GM19023 (cell line): ENCODE results near the gene ENO1.

ENCODE experiments used
- ATAC-seq: cut with Tn5 transposase; IDR thresholded peaks from one replicate; pipeline ENCODE4 v1.9.1; 2021; ENCODE audit warnings: mild to moderate bottlenecking, moderate library complexity; ENCODE audit not compliant: unreplicated experiment

Gene ENO1

DNA sequence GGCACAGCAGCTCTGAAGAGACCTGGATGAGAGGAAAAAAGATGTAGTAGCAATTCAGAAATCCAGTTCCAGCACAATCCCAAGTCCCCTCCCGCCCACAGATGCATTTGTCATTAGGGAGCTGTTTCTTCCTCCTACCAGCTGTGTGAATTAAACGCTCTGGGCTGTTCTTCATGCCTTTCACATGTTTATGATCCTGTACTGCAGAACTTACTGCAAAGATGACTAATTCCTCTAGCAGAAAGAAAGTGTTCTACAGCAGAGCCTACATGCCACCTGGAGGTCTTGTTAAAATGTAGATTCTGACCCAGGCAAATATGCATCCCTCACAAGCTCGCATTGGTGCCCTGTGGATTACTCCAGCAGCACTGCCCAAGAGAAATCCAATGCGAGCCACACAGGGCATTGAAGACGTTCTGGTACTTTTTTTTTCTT is 6.5 kb downstream of the ENO1 start:
- ATAC-seq = no peak

DNA sequence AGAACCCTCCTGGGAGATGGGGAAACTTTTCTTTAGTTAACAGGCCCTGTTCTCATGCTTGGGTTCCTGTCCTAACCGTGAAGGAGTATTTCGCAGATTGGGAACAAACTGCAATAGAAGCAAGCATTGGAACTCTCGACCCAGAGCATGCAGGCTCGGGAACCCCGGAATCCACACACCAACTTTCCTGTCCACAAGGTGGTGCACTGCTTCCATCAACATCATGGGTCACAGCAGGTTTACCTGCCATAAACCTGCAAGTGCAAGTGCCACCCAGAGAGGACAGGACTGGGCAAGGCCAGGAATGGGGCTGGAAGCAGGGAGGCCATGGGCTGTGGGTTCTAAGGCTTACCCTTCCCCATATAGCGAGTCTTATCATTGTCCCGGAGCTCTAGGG is 6.9 kb downstream of the ENO1 start:
- no peak for ATAC-seq

DNA sequence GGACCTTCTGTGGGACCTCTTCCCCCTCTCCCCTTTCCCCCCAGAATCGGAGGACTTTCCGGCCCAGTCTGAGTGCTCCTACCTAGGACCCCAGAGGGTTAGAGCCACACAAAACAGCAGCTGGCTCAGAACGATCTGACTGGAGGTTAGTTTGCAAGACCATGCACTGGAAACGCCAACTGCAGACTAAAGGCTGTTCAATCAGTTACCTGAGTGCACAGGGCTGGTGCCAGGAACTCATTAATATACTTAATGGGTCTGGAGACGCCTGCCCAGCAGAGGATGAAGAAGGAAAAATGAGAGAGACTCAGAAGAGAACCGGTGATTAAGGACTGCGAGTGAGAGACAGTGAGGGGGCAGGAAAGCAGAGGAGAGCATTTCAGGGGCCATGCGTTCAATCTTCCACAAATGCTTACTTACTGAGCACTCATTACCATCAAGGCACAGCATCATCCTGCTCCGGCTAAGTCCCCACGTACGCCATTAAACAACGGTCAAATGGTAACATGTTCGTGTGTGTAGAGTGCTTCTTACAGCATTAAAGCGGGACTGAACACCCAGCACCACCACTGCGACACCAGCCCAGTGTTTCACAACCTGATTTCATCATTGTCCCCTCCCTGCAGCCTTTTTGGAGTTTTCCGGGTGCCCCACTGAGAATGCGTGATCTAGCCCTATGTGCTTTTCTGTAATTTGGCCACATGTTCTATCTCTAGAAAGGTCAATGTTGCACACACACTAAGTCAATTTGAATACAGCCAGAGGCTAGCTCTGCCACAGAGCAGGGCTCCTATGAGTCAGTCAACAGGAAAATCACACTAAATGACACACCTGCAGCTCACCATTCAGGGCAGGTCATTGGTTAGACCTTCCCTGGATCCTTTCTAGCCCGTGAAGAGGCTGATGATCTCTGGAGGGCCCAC is 7.6 kb downstream of the ENO1 start:
- no peak for ATAC-seq

DNA sequence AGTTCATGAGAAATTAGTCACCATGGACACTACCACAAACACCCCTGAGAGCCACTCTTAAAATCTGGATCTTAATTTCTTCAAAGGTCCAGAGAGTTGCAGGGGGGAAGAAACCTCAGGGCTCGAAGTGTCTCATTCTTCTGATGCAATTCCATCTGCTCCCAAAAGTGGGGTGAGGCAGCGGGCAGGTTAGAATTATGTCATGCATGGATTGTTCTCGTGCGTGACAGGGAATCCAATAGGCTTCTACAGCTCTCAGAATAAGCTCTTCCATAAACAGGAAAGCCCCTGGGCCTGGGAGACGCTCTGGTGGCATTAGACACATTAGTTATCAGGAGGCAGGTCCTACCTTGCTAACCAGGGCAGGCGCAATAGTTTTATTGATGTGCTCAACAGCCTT is 8.4 kb downstream of the ENO1 start:
- ATAC-seq = no peak

DNA sequence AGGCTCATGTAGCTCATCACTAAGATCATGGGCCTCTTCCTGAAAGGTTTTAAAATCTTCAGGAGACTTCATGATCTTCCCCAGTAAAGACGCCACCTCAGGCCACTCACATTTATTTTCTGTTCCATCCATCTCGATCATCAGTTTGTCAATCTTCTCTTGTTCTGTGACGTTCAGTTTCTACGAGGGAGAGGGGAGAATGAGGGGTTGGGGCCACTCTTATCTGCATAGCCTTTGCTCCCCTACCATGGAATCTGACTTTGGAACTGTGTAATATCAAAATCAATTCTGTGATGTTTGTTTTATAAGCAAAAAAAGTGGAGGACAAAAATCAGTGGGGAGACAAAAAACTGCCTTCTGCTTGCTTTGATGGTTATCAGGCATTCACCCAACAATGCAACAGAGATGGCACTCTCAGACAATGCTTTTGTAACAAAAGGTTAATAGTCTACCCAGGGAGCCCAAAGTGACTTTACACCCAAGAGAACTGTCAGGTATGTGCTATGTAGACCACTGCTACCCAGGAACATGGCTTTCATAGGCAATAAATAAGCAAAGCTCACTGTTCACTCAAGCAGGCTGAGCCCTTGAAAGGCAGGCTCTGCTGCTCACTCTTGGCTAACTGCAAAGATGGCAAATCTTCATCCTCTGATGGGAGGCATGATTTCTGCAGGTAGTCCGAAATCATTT is 10.5 kb downstream of the ENO1 start:
- ATAC-seq = no peak

DNA sequence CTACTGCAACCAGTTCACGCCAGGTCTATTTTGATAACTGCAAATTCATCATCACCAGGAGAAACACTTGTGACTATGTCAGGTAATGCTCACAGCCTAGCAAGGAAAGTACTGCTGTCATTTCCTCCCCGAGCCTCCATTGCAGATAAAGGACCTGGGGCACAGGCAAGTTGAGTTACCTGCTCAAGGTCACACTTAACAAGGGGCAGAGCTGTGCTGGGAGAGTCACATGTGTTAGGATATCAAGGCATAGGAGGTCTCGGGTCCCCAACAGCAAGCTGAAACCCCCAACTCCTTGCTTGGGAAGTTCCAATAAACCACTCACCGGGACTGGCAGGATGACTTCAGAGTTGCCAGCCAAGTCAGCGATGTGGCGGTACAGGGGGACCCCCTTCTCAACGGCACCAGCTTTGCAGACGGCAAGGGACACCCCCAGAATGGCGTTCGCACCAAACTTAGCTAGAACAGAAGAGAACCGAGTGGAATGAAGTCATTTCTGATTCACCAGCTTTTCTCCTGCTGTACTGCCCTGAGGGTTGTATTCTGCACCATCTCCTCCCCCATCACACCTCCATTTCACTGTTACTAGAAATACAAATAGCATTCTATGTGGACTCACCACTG is 11.6 kb downstream of the ENO1 start:
- ATAC-seq = no peak

DNA sequence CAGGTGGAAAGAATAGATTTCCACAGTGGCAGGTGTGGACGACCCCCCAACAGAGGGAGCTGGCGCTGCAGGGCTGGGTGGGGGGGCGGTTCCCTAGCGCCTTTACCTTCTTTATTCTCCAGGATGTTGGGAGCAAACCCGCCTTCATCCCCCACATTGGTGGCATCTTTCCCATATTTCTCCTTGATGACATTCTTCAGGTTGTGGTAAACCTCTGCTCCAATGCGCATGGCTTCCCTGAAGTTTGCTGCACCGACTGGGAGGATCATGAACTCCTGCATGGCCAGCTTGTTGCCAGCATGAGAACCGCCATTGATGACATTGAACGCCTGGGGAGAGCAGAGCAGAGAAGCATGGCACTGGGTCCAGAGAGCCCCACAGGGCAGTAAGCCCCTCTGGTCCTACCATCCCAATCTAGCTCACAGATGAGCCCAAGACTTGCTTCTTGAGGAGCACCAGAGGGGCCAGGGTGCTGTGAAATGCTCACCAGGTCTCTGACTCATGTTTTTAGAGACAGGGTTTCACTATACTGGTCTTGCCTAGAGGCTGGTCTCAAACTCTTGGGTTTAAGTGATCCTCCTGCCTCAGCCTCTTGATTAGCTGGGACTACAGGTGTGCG is 12.2 kb downstream of the ENO1 start:
- ATAC-seq = no peak

DNA sequence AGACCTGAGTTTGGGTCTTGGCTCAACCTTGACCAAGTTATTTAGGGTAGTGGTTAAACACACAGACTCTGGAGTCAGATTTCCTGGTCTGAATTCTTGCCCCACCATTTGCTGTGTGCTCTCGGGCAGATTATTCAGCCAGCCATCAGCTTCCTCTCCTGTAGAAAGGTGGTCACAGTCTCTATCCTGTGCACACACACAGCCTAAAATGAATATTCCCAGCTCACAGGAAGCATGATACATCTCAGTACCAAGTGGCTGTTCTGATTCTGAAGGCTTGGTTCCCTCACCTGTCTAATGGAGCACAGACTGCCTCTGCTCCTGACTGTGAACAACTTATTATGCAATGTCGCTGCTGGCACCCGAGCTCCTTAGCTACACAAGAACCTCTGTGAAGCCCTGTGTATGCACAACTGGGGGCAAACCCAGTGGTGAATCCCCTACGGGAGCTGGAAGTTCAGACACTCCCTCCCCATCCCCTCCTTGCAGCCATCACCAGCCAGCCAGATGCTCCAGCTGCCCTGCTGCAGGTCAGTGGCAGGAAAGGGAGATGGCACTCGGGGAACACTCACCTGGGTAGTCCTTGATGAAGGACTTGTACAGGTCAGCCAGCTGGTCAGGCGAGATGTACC is 13.7 kb downstream of the ENO1 start:
- ATAC-seq = no peak

DNA sequence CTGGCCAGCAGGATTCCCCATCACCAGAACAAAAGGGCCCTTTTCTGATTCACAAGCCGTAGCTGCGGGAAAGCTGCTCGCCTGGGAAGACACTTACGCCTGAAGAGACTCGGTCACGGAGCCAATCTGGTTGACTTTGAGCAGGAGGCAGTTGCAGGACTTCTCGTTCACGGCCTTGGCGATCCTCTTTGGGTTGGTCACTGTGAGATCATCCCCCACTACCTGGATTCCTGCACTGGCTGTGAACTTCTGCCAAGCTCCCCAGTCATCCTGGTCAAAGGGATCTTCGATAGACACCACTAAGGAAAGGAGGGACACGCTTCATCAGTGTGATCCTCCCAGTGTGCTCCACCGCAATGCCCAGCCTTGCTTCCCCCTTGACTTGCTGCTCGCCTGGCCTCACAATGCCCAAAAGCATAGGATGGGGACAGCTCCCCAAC is 14.7 kb downstream of the ENO1 start:
- no peak for ATAC-seq

DNA sequence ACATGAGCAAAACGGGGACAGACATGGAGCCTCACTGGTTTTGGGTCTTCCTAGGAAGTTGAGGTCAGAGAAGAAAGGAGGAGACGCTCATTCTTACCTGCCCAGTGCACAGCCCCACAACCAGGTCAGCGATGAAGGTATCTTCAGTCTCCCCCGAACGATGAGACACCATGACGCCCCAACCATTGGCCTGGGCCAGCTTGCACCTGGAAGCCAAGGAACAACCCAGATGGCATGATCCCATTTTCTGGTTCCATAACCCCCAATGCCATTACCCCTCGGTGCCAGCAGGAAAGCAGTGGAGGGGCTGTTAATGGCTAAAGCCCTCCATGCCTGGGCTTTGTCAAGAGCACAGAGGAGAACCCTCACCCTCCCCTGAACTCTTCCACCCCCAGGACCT is 15.3 kb downstream of the ENO1 start:
- no peak for ATAC-seq

DNA sequence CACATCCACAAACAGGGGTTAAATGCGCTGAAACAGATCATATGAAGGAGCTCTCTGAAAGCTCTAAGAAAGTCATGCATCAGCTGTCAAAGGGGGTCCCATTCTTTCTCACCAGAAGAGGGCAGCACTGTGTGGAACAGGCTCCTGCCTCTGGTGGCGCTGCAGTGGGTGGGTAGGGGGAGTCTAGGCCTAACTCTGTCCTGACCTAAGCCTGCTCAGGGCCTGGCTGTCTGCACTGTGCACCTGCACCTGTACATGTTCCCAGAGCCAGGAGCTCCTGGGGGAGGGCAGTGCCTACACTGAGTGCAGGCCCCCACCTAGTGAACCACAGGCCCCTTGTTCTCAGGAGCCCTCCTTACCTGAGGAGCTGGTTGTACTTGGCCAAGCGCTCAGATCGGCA is 16.0 kb downstream of the ENO1 start:
- ATAC-seq = no peak

DNA sequence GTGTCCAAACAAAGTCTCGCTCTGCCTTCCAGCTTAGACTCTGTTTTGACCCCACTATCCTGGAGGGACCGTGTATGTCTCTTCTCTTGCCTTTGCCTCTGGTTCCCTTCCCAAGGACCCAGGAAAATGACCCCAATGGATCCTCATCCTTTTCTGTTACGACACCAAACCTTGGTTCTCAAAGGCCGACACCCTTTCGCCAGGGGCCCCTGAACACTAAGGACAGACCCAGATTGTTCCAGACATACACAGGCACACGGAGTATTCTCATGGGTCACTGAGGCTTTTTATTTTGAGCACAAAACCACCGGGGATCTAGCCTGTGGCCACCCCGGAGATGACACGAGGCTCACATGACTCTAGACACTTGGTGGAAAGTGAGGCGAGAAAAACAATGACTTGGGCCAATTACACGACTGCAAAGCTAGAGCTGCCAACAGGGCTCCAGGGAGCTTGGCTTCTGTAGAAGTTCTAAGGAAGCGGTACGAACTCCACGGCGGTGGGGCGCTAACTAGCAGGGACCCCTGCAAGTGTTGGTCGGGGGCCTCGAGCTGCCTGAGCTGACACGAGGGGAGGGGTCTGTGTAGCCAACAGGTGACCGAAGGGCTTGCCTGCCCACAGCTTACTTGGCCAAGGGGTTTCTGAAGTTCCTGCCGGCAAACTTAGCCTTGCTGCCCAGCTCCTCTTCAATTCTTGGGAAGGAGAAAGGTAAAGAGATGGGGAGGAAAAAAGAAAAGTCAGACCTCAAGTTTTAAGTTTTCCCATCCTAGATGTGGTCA is 17.6 kb downstream of the ENO1 start:
- no peak for ATAC-seq

DNA sequence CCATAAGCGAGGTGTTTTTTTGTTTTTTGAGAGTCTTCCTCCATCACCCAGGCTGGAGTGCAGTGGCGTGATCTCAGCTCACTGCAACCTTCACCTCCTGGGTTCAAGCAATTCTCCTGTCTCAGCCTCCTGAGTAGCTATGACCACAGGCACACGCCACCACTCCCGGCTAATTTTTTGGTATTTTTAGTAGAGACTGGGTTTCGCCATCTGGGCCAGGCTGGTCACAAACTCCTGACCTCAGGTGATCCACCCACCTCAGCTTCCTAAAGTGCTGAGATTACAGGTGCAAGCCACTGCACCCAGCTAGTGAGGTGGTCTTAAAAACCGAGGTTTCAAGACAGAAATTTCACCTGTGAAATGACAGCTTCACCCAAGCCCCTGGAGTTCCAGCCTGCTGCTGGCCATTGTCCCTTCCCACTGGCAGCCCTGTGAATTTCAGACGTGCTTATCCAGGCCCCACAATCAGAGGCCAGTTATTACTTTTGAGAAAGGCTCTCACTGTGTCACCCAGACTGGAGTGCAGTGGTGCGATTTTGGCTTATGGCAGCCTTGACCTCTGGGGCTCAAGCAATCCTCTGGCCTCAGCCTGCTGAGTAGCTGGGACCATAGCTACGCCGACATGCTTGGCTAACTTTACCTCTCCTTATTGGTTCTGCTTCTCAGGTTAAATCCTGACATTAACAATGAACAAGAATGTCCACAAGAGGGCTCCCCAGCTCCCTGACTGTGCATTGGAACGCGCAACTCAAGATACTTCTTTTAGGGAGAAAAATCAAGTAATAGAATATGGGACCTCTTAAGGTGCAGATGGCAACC is 19.4 kb downstream of the ENO1 start:
- ATAC-seq = no peak

DNA sequence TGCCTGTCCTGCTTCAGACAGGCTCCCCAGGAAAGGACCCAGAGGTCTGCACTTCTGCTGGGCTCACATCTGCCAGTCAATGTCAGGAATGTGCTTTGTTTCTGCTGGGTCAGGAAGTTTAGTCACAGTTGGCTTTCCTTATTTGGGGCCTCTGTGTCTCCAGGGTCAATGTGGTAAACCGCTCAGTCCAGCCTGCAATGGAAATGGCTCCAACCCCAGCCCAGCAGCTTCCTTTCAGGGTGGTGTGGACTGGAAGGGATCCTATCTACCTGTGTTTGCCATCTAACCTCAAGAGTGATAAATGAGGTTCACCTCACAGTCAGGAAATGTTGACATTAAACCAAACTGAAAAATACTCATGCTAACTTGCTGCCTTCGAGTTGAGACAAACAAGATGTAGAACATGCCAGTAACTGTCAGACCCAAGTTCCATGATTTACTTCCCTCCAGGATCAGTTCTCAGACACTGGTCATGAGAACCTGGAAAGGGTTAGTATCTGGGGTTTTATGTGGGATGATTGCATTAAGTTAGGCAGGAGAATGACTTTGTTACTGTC is 20.3 kb downstream of the ENO1 start:
- no peak for ATAC-seq

DNA sequence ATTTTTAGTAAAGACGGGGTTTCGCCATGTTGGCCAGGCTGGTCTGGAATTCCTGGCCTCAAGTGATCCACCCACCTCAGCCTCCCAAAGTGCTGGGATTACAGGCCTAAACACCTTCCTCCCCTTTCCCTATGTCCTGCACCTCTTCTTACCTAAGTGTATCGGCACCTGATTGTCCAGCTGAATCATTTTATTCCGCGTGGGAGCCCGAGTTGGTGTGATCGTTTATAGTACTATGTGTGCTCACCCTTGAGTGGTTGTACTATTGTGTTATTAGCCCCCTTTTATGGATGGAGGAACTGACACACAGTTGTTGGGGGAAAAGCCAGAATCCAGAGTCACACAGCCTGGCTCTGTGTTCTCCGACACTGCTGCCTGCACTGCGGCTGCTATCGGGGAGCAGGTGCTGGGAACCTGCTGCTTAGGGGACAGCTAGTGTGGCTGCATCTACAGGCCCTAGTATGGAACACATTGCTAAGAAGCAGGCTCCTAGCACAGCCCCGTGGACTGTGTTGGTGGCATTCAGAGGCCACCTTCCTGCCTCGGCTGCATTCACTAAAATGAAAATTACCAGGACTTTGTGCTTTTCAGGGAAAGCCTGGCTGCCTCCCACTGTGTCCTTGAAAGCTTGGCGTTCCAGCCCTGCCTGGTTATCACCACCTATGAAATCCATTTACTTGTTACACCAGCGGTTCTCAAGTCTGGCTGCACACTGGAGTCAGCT is 21.6 kb downstream of the ENO1 start:
- ATAC-seq = no peak

DNA sequence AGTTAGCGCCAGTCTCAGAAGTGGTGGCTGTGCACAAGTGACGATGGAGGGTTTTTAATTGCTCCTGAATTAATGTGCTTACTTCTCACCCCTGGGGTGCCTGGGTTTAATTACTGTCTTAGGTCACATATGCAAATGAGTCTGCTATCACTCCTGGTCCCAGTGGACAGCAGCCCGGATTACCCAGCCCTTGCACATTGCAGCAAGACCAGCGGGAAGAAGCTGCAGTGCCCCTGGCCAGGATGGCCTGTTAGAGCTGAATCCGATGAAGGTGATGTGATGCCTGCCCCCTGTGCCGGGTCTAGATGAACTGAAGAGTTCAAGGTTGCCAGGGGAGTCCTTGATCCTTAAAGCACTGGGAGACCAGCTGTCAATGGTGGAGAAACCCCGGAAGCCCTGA is 24.2 kb downstream of the ENO1 start:
- no peak for ATAC-seq

DNA sequence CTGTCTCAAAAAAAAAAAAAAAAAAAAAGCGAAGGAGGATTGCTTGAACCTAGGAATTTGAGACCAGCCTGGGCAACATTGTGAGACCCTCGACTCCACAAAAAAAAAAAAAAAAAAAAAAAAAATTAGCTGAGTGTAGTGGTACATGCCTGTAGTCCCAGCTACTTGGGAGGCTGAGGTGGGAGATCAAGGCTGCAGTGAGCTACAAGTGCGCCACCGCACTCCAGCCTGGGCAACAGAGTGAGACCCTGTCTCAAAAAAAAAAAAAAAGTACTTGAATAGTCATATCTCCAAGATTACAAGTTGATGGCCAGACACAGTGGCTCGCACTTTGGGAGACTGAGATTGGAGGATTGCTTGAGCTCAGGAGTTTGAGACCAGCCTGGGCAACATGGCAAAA is 27.4 kb downstream of the ENO1 start:
- ATAC-seq = no peak

DNA sequence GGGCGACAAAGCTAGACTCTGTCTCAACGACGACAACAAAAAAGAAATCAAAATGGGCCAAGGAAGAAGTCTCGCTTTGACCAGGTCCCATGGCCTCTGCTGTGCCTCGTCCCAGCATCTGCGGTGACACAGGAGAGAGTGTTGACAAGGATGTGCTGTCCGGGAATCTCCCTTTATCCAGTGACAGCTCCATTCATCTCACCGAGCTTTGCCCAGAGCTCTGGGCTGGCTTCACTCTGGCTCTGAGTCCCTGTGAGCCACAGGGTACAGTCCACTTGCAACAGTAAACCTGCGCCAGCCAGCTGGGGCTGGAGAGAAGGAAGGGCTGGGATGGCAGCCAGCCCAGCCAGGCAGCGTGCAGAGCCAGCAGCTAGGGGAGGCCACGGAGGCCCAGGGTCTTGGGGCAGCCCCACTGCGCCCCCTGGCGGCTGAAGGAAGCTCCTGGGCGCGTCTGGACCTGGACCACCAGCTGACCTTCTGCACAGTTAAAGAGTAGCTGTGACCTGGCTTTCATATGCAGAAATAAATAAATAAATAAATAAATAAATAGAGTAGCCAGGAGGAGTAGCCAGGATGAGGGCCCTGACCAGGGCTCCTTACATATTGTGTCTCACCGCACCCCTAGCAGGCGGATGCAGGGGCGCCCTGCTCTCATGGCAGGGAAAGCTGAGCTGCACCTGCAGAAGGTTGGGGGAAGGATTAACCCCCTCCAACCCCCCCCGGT is 29.7 kb downstream of the ENO1 start:
- no peak for ATAC-seq
